ENCODE data around the gene NCOA1.

GRCh38 chr2:24509840-24510239 is 18.8 kb downstream of the NCOA1 start:
- no peak for TF ChIP-seq EZH2 (IDR thresholded peaks at IDR 0.05; ENCODE audit: low read length)
- TF ChIP-seq, protein P1, sequence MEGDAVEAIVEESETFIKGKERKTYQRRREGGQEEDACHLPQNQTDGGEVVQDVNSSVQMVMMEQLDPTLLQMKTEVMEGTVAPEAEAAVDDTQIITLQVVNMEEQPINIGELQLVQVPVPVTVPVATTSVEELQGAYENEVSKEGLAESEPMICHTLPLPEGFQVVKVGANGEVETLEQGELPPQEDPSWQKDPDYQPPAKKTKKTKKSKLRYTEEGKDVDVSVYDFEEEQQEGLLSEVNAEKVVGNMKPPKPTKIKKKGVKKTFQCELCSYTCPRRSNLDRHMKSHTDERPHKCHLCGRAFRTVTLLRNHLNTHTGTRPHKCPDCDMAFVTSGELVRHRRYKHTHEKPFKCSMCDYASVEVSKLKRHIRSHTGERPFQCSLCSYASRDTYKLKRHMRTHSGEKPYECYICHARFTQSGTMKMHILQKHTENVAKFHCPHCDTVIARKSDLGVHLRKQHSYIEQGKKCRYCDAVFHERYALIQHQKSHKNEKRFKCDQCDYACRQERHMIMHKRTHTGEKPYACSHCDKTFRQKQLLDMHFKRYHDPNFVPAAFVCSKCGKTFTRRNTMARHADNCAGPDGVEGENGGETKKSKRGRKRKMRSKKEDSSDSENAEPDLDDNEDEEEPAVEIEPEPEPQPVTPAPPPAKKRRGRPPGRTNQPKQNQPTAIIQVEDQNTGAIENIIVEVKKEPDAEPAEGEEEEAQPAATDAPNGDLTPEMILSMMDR (optimal IDR thresholded peaks at IDR 0.05 in 1 of 3, IDR thresholded peaks at IDR 0.05 in 1 of 3, conservative IDR thresholded peaks at IDR 0.05 in 1 of 3; ENCODE audit: extremely low read depth in 1 of 3, insufficient read depth in 2 of 3, low read length in 3 of 3), result no peak

Measured in keratinocyte (primary cell).